ENCODE results near the gene KCNMA1. TPM values are rescaled to one million over a fixed set of nuclear protein-coding genes. Genes with fewer than 3 reads are reported as not detected.

Gene KCNMA1
- polyA plus RNA-seq, 1 experiment, result 21.4 TPM

GRCh38 chr10:77101341-77101740 is 536.3 kb downstream of the KCNMA1 start:
- Histone ChIP-seq H3K4me3 (ENCODE audit: low read depth, low read length) (no peak overlapping the region), H3K36me3 (ENCODE audit: control insufficient read depth, insufficient read depth, low read length) (no peaks in the 10 kb centered on the region), H3K27me3 (ENCODE audit: control insufficient read depth, insufficient read depth, low read length) (no peaks in the 10 kb centered on the region)
- no peak for DNase-seq (ENCODE audit: low read depth)
- TF ChIP-seq CTCF (IDR thresholded peaks at IDR 0.05; ENCODE audit: insufficient read depth, low read depth, low read length), result no peak
- CTCF ChIA-PET, result interaction anchor here (0.5 to 0.9 kb wide), 2 partner anchors 11 to 974 kb away, joined by 3 to 4 read pairs; no protein-coding TSS in a partner anchor
- POLR2A ChIA-PET, result no interaction called here

GRCh38 chr10:77099136-77099535 is 538.5 kb downstream of the KCNMA1 start:
- ChIA-PET POLR2A (no interaction called here), CTCF (interaction anchor here (1.7 kb wide), 1 partner anchor 94 kb away, joined by 5 read pairs; no protein-coding TSS in a partner anchor)
- no peak for TF ChIP-seq CTCF (IDR thresholded peaks at IDR 0.05; ENCODE audit: insufficient read depth, low read depth, low read length)
- Histone ChIP-seq H3K36me3 (ENCODE audit: control insufficient read depth, insufficient read depth, low read length) (no peaks in the 10 kb centered on the region), H3K27me3 (ENCODE audit: control insufficient read depth, insufficient read depth, low read length) (no peaks in the 10 kb centered on the region), H3K4me3 (ENCODE audit: low read depth, low read length) (no peak overlapping the region)
- no peak for DNase-seq (ENCODE audit: low read depth)

- TF ChIP-seq CTCF (IDR thresholded peaks at IDR 0.05; ENCODE audit: insufficient read depth, low read depth, low read length), result no peak
- DNase-seq (ENCODE audit: low read depth), result no peak
- Histone ChIP-seq H3K27me3 (ENCODE audit: control insufficient read depth, insufficient read depth, low read length) (no peaks in the 10 kb centered on the region), H3K4me3 (ENCODE audit: low read depth, low read length) (no peak overlapping the region), H3K36me3 (ENCODE audit: control insufficient read depth, insufficient read depth, low read length) (no peaks in the 10 kb centered on the region)
- POLR2A ChIA-PET, result no interaction called here
- CTCF ChIA-PET, result no interaction called here
These were observed 540.0 kb downstream of the KCNMA1 start for GRCh38 chr10:77097625-77098024.

- POLR2A ChIA-PET, result no interaction called here
- Histone ChIP-seq H3K4me3 (ENCODE audit: low read depth, low read length) (no peak overlapping the region), H3K36me3 (ENCODE audit: control insufficient read depth, insufficient read depth, low read length) (no peaks in the 10 kb centered on the region), H3K27me3 (ENCODE audit: control insufficient read depth, insufficient read depth, low read length) (no peaks in the 10 kb centered on the region)
- no peak for DNase-seq (ENCODE audit: low read depth)
- no peak for TF ChIP-seq CTCF (IDR thresholded peaks at IDR 0.05; ENCODE audit: insufficient read depth, low read depth, low read length)
- CTCF ChIA-PET, result interaction anchor here (0.7 to 1.4 kb wide), 2 partner anchors 21 to 88 kb away, joined by 3 to 4 read pairs; no protein-coding TSS in a partner anchor
These were observed 544.5 kb downstream of the KCNMA1 start for GRCh38 chr10:77093126-77093525.

- ChIA-PET POLR2A (no interaction called here), CTCF (interaction anchor here (1.2 to 1.4 kb wide), 2 partner anchors 15 to 86 kb away, joined by 3 to 6 read pairs; no protein-coding TSS in a partner anchor)
- no peak overlapping the region for H3K4me3 ChIP-seq (ENCODE audit: low read depth, low read length)
- DNase-seq (ENCODE audit: low read depth), result no peak
- TF ChIP-seq CTCF (IDR thresholded peaks at IDR 0.05; ENCODE audit: insufficient read depth, low read depth, low read length), result no peak
- H3K27me3 ChIP-seq (ENCODE audit: control insufficient read depth, insufficient read depth, low read length), result no peaks in the 10 kb centered on the region
- no peaks in the 10 kb centered on the region for H3K36me3 ChIP-seq (ENCODE audit: control insufficient read depth, insufficient read depth, low read length)
These were observed 545.9 kb downstream of the KCNMA1 start for GRCh38 chr10:77091597-77092165.
